H9 (cell line): Measurements from ENCODE around the gene MINPP1. TPM values are rescaled to one million over a fixed set of nuclear protein-coding genes. Genes with fewer than 3 reads are reported as not detected.

ENCODE experiments used
- DNase-seq: peaks from one replicate; pipeline ENCODE4 v3.0.0-alpha.2; 2017
- H2AFZ ChIP-seq: one replicate; pipeline ENCODE4 v1.6.1; 2013; ENCODE audit warnings: mild to moderate bottlenecking, low read length, control low read depth, moderate library complexity
- H2AK5ac ChIP-seq: 2 replicates; pipeline ENCODE4 v1.6.1; 2013; ENCODE audit warnings: low read length, control low read depth, mixed read lengths; ENCODE audit not compliant: insufficient read length
- H2BK120ac ChIP-seq: one replicate; pipeline ENCODE4 v1.6.1; 2013; ENCODE audit warnings: low read depth, mild to moderate bottlenecking, low read length, control low read depth, inconsistent platforms; ENCODE audit not compliant: poor library complexity, severe bottlenecking
- H2BK12ac ChIP-seq: 2 replicates; pipeline ENCODE4 v1.6.1; 2013; ENCODE audit warnings: low read length, control low read depth, mixed read lengths, low read depth; ENCODE audit not compliant: insufficient read length
- H2BK15ac ChIP-seq: 2 replicates; pipeline ENCODE4 v1.6.1; 2013; ENCODE audit warnings: low read depth, low read length, control low read depth
- H2BK20ac ChIP-seq: one replicate; pipeline ENCODE4 v1.6.1; 2013; ENCODE audit warnings: low read depth, mild to moderate bottlenecking, low read length, control low read depth, inconsistent platforms; ENCODE audit not compliant: poor library complexity, severe bottlenecking
- H2BK5ac ChIP-seq: 2 replicates; pipeline ENCODE4 v1.6.1; 2013; ENCODE audit warnings: low read length, control low read depth, mixed read lengths; ENCODE audit not compliant: insufficient read length
- H3K14ac ChIP-seq: 2 replicates; pipeline ENCODE4 v1.6.1; 2013; ENCODE audit warnings: low read length, control low read depth; ENCODE audit not compliant: insufficient read depth
- H3K18ac ChIP-seq: 2 replicates; pipeline ENCODE4 v1.6.1; 2013; ENCODE audit warnings: low read depth, mild to moderate bottlenecking, mixed read lengths, low read length, control low read depth; ENCODE audit not compliant: insufficient read length
- H3K23ac ChIP-seq: 2 replicates; pipeline ENCODE4 v1.6.1; 2013; ENCODE audit warnings: low read length, control low read depth, mixed read lengths, low read depth; ENCODE audit not compliant: insufficient read length
- H3K23me2 ChIP-seq: 2 replicates; pipeline ENCODE4 v1.6.1; 2013; ENCODE audit warnings: low read depth, mild to moderate bottlenecking, mixed read lengths, low read length, control low read depth; ENCODE audit not compliant: insufficient read length, poor library complexity, severe bottlenecking
- H3K27ac ChIP-seq: 2 replicates; pipeline ENCODE4 v1.5.1; 2013; ENCODE audit warnings: low read length, control low read depth, mixed read lengths, low read depth; ENCODE audit not compliant: insufficient read length
- H3K27me3 ChIP-seq: 2 replicates; pipeline ENCODE4 v1.6.1; 2013; ENCODE audit warnings: low read length, control low read depth, inconsistent platforms; ENCODE audit not compliant: insufficient read depth
- H3K4ac ChIP-seq: 2 replicates; pipeline ENCODE4 v1.6.1; 2013; ENCODE audit warnings: low read depth, mild to moderate bottlenecking, control low read depth, inconsistent platforms, low read length, moderate library complexity
- H3K4me1 ChIP-seq: 2 replicates; pipeline ENCODE4 v1.6.1; 2013; ENCODE audit warnings: low read length, control low read depth, inconsistent platforms; ENCODE audit not compliant: insufficient read depth
- H3K4me2 ChIP-seq: 2 replicates; pipeline ENCODE4 v1.6.1; 2013; ENCODE audit warnings: low read length, control low read depth, mixed read lengths; ENCODE audit not compliant: insufficient read length, insufficient read depth
- H3K56ac ChIP-seq: 2 replicates; pipeline ENCODE4 v1.6.1; 2013; ENCODE audit warnings: low read depth, mild to moderate bottlenecking, mixed read lengths, low read length, control low read depth; ENCODE audit not compliant: insufficient read length
- H3K79me1 ChIP-seq: 2 replicates; pipeline ENCODE4 v1.6.1; 2013; ENCODE audit warnings: low read depth, mild to moderate bottlenecking, moderate library complexity, low read length, control low read depth, inconsistent platforms; ENCODE audit not compliant: insufficient read depth, poor library complexity, severe bottlenecking
- H3K79me2 ChIP-seq: 2 replicates; pipeline ENCODE4 v1.6.1; 2013; ENCODE audit warnings: low read length, control low read depth, inconsistent platforms; ENCODE audit not compliant: insufficient read depth
- H3K9ac ChIP-seq: 2 replicates; pipeline ENCODE4 v1.6.1; 2013; ENCODE audit warnings: low read length, control low read depth, mixed read lengths; ENCODE audit not compliant: insufficient read length; ENCODE audit errors: extremely low read depth
- H3K9me3 ChIP-seq: one replicate; pipeline ENCODE4 v1.6.1; 2013; ENCODE audit warnings: low read depth, low read length, inconsistent platforms; ENCODE audit not compliant: control insufficient read depth
- H3T11ph ChIP-seq: one replicate; pipeline ENCODE4 v1.6.1; 2013; ENCODE audit warnings: mild to moderate bottlenecking, low read length, control low read depth, inconsistent platforms
- H4K20me1 ChIP-seq: one replicate; pipeline ENCODE4 v1.6.1; 2013; ENCODE audit not compliant: control insufficient read depth, insufficient read length, insufficient read depth
- H4K5ac ChIP-seq: 2 replicates; pipeline ENCODE4 v1.6.1; 2013; ENCODE audit warnings: low read depth, mild to moderate bottlenecking, mixed read lengths, low read length, control low read depth; ENCODE audit not compliant: insufficient read length
- H4K8ac ChIP-seq: replicated peaks from 2 replicates; pipeline ENCODE4 v1.6.1; 2013; ENCODE audit warnings: low read length, control low read depth, mixed read lengths, low read depth; ENCODE audit not compliant: insufficient read length
- H4K91ac ChIP-seq: 2 replicates; pipeline ENCODE4 v1.6.1; 2013; ENCODE audit warnings: low read depth, mild to moderate bottlenecking, moderate library complexity, mixed read lengths, low read length, control low read depth; ENCODE audit not compliant: insufficient read length
- H3K27ac Mint-ChIP-seq, 3 experiments: 2 replicates in 2 of 3; 3 replicates in 1 of 3; pipeline ENCODE4 v1.8.0; 2020 to 2021; ENCODE audit warnings: mixed read lengths in 3 of 3, mild to moderate bottlenecking in 1 of 3, moderate library complexity in 1 of 3
- H3K27me3 Mint-ChIP-seq: 2 replicates; pipeline ENCODE4 v1.8.0; 2021; ENCODE audit warnings: low read depth, mild to moderate bottlenecking, moderate library complexity, mixed read lengths
- H3K36me3 Mint-ChIP-seq, 3 experiments: 2 replicates in 2 of 3; 3 replicates in 1 of 3; pipeline ENCODE4 v1.8.0; 2020 to 2021; ENCODE audit warnings: low read depth in 3 of 3, mixed read lengths in 3 of 3; ENCODE audit not compliant: insufficient read depth in 1 of 3
- H3K4me1 Mint-ChIP-seq, 2 experiments: 2 replicates each; pipeline ENCODE4 v1.8.0; 2020; ENCODE audit warnings: mixed read lengths in 2 of 2
- H3K4me3 Mint-ChIP-seq, 2 experiments: 2 replicates in 1 of 2; 3 replicates in 1 of 2; pipeline ENCODE4 v1.8.0; 2020 to 2021; ENCODE audit warnings: mild to moderate bottlenecking in 2 of 2, mixed read lengths in 2 of 2, moderate library complexity in 1 of 2
- H3K9me3 Mint-ChIP-seq, 2 experiments: 2 replicates in 1 of 2; 3 replicates in 1 of 2; pipeline ENCODE4 v1.8.0; 2020; ENCODE audit warnings: mild to moderate bottlenecking in 2 of 2, mixed read lengths in 2 of 2, moderate library complexity in 1 of 2
- CTCF ChIP-seq: fragments of 200-600 bp; sonication (generic); conservative IDR thresholded peaks from 3 replicates; pipeline ENCODE4 v1.8.0; 2021; ENCODE audit warnings: antibody characterized with exemption, mild to moderate bottlenecking
- WGBS: extraction: QIAGEN DNeasy Blood & Tissue Kit; methylation state at CpG from one replicate; pipeline ENCODE4 v1.1.7; 2013; ENCODE audit warnings: missing lambda C conversion rate, low lambda C conversion rate, mixed read lengths; ENCODE audit not compliant: insufficient read length; ENCODE audit errors: extremely low coverage; 5-methylcytosine and 5-hydroxymethylcytosine counted together
- total RNA-seq: library from RNA; stranded (reverse); gene quantifications from 2 replicates; pipeline ENCODE4 v1.2.1, GENCODE V29; 2021

MINPP1 gene
- total RNA-seq, 1 experiment from 2014 or later: 30.3 TPM

GRCh38 chr10:87594181-87594580, 89.5 kb downstream of the MINPP1 start:
- Histone ChIP-seq H3K9me3 (no peaks in the 10 kb centered on the region), H3K4ac (no peak overlapping the region), H2BK15ac (no peak overlapping the region), H4K8ac (no peak overlapping the region), H4K5ac (no peak overlapping the region), H4K91ac (no peak overlapping the region), H3K4me2 (no peak overlapping the region), H3K79me2 (no peaks in the 10 kb centered on the region), H3K56ac (no peak overlapping the region), H2AFZ (no peak overlapping the region), H2BK5ac (no peak overlapping the region), H2AK5ac (no peak overlapping the region), H3K27ac (no peak overlapping the region), H3T11ph (no peak overlapping the region), H2BK20ac (no peak overlapping the region), H3K9ac (no peak overlapping the region), H3K18ac (no peak overlapping the region), H4K20me1 (no peaks in the 10 kb centered on the region), H3K27me3 (no peaks in the 10 kb centered on the region; the same call in 1 of the 2 replicates), H3K4me1 (no peaks in the 10 kb centered on the region), H2BK12ac (no peak overlapping the region), H3K23me2 (no peaks in the 10 kb centered on the region), H3K23ac (no peak overlapping the region), H3K79me1 (no peaks in the 10 kb centered on the region), H3K14ac (no peak overlapping the region), H2BK120ac (no peak overlapping the region)
- H3K27me3 Mint-ChIP-seq: no peaks in the 10 kb centered on the region
- H3K9me3 Mint-ChIP-seq: no peaks in the 10 kb centered on the region
- no peaks in the 10 kb centered on the region for H3K36me3 Mint-ChIP-seq
- H3K4me1 Mint-ChIP-seq: peaks cover 0 to 6% of the 10 kb centered on the region in 2 experiments; a peak in 1 of 4 replicates
- WGBS: no CpG with 5 or more reads among the region's 1 CpG
- H3K4me3 Mint-ChIP-seq: no peak overlapping the region
- no peak for TF ChIP-seq CTCF
- H3K27ac Mint-ChIP-seq: no peak overlapping the region
- no peak for DNase-seq
